DMS114 treated with DMSO at 0.1 percent for 48 hours (cell line): ENCODE measurements around the gene UGT8.
"Not testable (repeated sequence)": the region's sequence is repeated elsewhere in the genome, so short reads cannot be mapped to it uniquely, and the experiment has no call there.

Experiments
- DNase-seq: peaks from one replicate; lab custom pipeline; 2025; ENCODE audit not compliant: unreplicated experiment; lab: John Stamatoyannopoulos, UW

Gene UGT8

DNA sequence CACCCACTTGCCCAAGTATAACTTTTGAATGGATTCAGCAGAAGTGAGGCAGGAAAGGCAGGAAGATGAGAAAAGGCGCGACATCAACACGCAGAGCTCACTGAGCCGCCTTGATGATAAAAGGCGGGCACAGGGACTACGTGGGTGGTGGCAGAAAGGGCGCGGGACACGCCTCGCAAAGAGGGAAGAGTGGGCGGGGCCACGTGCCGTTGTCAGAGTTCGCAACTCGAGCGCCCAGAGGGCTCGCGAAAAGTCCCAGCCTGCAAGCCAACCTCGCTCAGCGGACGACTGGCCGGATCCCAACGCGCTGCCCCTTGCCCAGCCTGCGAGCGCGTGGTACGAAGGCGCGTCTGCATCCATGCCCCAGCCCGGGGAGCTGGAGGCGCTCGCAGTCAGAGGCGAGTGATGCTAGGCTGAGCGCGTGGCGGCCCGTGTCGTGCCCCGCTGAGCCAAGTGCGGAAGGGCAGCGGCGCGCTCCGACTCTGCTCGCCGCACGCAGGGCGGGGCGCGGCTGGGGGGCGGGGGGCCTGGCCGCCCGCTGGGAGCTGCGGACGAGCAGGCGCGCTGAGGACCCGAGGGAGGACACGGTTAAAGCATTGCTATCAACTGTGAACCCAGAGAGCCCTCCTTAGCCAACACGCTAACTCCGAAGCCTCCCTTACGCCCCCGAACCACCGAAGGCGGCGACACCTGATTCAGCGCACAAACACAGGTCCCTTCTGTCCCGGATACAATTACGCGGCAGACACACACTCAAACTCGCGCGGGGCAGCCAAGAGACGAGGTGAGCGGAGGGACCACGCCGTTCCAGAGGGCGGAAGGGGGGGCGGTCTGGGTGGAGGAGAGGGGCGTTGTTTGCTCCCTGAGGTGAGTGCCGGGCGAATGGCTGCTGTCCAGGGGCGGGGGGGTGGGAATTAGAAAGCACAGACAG is at the start of gene UGT8:
TSS of gene UGT8 (plus strand) at position 617 of the 931 bp plus-strand sequence. CDS start 24,074 bp downstream, outside the sequence.
- no peak for DNase-seq

DNA sequence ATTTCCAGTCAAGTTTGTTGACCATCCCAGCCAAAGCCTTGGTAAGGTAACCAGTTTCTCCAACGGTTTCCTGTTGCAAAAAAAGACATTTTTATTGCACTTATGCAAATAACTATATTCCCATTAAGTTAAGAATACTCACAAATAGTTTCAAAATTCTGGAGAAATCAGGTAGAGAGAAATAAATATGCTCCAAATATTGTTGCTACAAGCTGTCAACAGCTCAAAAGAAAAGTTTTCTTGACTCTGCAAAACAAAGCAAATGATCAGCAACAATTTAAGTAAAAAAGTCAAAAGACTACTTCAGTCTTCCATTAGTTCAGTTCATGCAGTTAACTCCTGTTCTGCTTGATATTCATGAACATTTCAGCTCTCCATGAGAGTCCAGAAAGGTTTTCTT is 49.0 kb upstream of the UGT8 start:
- DNase-seq: no peak

- DNase-seq: no peak
These were observed 40.1 kb upstream of the UGT8 start for GRCh38 chr4:114558446-114559020.

DNA sequence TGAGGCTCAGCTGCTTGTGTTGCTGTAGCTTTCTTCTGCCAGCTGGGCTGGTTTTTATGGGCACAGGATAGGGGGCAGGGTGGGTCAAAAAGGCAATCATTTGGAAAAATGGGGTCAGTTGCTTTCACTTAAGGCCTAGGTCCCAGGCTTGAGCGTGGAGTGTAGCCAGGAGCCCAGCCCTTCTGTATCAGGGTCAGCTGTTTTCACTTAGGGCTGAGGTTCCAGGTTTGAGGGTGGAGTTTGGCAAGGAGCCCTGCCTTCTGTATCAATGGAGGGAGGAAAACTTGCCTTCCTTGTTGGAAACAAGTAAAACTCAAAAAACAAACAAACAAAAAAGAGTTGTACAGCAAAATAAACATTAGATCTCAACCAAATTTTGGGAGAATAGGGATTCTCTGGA is 37.0 kb upstream of the UGT8 start:
- DNase-seq: no peak

- DNase-seq: no peak
These were observed 36.3 kb upstream of the UGT8 start for GRCh38 chr4:114562176-114562904.

GRCh38 chr4:114563536-114564315 is 34.9 kb upstream of the UGT8 start:
- no peak for DNase-seq

DNA sequence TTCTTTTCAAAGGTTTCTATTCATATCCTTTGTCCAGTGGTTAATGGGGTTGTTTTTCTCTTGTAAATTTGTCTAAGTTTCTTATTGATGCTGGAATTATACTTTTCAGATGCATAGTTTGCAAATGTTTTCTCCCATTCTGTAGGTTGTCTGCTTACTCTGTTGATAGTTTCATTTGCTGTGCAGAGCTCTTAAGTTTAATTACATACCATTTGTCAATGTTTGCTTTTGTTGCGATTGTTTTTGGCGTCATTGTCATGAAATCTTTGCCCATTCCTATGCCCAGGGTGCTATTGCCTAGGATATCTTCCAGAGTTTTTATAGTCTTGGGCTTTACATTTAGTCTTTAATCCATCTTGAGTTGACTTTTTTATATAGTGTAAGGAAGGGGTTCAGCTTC is 21.2 kb upstream of the UGT8 start:
- no peak for DNase-seq

DNA sequence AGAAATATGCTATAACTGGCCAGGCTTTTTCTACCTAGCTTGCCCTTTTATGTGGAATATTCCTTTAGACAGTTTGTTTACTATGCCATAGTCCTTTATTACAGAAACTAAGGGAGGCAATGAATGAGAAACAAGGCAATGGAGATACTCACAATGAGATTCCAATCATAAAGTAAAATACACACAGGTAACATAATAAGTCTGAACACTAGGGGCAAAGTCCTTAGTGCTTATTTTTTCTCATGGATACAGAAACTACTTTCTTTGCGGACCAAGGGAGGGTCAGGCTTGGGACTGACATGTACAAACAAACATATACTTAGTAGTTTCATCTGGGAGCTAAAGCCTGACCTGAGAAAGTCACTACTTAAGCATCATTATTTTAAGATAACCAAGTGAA is 16.0 kb upstream of the UGT8 start:
- DNase-seq: no peak

GRCh38 chr4:114588305-114588704 is 10.3 kb upstream of the UGT8 start:
- DNase-seq: no peak

- DNase-seq: not testable (repeated sequence)
These were observed 8.2 kb upstream of the UGT8 start for GRCh38 chr4:114590360-114590759.

DNA sequence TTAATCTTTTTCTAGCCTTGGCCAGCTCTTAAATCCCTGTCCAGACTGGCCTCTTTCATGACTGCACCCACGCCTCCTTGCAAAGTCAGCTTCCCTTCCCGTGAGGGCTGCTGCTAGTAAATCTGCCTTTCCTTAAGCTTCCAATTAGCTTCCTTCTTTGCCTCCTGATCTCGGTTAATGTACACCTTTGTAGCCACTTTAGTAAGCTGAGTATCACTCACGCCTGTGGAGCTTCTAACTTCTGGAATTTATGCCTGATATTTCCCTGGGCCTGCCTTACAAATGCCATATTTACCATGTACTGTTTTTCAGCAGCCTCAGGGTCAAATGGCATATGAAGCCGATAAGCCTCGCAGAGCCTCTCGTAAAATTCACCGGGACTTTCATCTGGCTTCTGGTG is 5.1 kb upstream of the UGT8 start:
- no peak for DNase-seq

DNA sequence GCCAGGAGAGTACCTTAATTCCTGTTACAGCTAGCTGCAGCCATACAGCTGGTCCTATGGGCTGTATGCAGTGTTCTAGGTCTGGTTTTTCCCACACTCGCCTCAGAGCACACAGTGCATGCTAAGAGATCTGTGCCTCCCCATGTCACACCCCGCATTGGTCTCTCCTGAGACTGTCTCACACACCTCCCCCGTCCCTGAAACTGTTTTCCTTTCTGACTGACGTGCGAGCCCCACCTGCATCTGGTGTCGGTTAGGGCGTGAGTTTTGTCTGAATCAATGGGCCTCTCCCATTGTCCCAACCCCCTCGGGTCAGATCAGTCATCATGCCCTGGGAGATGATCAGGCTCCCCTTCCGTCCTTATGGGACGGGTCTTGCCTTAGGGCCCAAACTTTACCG is 3.4 kb upstream of the UGT8 start:
- DNase-seq: no peak

DNA sequence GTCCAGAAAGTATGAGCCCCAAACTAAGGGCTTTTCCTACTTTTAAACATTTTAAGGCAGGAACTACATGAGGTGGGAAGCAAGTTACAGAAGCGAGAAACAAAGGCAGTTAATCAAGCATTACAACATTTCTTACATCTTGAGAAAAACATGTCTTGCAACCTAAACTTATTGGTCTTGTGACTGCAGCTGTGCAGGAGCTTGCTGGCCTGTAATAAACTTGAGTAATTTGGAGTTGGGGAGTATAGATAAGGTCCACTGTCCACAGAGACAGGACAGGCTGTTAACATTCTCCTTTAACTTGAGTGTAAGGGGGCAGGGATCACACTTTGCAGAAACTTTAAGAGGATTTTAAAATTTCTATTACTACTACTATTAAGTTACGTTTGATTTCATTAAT is 2.7 kb upstream of the UGT8 start:
- DNase-seq: no peak

- no peak for DNase-seq
These were observed 1.0 kb upstream of the UGT8 start for GRCh38 chr4:114597410-114598115.

DNA sequence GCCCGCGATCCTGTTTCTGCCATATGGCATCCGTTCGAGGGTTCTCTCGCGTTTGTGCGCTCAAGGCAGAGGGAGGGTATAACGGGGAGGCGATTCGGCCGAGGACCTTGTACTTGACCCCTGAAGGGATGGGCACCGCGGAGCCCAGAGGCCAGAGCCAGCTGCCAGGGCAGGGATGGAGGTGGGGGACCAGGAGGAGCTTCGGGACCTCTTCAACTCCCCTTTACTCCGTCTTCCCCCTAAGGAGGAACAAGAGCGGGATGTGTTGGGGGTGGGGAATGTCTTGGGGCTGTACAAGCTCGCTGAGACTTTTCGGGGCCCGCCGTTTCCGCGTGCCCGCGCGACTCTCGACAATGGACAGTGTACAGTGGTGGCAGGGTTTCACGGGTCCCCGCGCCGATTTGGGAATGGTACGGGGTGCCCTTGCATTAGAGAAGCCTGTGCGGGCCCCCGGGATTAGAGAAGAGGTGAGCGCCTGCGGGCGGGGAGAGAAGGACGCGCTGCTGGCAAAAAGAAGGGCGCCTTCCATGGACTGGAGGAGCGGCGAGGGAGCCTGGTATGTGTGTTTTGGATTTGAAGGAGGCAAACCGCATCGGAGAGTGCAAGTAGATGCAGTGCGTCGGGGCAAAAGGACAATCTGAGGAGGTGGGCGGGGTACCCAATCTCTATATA is 760 bp downstream of the UGT8 start:
- DNase-seq: no peak

DNA sequence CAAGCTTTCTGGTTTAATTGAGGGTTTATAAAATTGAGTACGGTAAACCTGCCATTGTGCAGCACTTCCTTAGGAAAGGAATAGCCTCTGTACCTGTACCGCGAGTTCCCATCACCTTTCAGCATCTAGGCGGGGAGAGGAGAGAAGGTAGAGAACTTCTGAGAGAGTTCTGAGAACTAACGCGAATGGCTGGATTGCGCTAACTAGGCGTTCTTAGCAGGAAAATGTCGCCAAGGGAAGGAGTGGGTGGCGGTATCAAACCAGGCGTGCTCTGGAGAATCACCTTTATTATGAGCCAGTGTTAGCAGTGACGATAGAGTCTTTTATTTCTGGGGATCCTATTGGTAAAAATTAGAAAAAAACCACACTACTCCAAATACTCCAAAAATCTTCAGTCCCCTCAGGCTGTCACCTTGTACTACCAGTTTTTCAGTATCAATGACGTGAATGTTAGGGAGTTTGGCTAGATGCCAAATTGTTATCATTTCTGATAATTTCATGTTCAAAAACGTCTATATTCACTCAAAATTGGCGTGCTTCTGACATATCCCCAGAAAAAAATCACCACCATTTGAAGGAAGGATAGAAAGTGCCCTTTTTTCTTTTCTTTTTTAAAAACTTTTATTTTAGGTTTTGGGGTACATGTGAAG is 1.4 kb downstream of the UGT8 start:
- no peak for DNase-seq

DNA sequence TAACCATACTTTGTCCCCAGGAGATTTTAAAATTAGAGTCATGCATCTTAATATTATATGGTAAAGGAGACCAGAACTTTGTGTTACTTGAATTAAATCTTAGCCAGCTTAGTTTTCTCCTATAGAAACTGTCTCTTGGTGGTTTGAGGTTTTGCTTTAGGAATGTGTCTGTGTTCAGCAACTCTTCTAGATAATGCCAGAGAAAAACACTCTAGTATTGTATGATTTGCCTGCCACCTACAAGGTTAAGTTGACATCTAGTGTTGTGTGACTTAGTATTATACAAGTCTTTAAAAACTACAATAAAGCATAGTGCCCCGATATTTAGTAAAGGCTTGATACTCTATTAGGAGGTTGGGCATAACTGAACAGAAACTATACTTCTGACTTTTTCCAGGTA is 2.1 kb downstream of the UGT8 start:
- no peak for DNase-seq

DNA sequence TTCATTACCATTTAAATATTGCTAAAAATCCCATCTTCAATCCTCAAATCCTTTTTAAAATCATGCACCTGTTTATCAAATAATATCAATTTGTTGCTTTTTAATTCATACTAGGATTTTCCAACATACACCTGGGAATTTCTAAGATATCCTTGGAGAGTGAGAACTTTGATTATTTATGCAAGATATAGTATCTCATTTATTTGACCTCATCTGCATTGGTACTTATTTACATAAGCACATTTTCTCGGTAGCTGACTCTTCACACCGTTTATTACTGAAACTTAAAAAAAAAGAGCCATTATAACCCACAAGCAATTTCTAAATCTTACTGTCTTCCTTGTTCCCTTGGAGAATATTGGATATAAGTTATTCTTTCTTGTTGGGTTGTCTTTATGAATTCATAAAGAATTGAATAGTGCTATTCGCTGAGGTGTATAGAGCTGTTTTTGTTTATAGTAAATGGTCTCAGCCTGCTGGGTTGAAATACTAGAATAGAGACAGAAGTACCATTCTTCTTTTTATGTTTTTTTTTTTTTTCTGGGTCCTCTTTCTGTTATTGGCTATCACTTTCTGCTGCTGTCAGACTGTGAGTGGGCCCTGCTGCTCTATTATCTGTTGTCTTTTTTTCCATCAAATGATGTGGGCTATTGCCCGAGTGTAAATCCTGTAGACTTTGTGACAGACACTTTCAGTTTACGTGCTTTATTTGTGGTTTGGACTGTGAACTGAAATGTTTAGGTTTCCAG is 2.9 kb downstream of the UGT8 start:
- no peak for DNase-seq

DNA sequence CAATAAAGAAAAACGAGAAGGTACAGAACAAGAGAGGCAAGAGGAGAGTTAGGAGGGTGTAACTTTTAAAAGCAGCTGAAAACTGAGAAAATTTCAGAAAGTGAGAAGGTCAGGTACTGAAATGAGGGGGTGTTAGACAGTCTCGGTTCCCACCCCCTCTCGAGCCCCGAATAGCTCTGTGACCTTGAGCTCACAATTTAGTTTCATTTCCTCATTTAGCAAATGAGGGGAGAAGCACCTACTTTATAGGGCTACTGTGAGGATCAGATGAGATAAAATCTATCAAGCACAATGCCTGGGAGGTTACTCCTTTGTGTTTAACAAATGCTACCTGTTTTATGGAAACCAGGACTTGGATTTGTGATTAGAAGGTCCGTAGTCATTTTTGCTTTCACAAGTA is 4.9 kb downstream of the UGT8 start:
- no peak for DNase-seq
